Endodermal cell (in vitro differentiated cells): Measurements from ENCODE around the gene ACE. TPM values are rescaled to one million over a fixed set of nuclear protein-coding genes. Genes with fewer than 3 reads are reported as not detected.

ENCODE experiments used
- DNase-seq: peaks from one replicate; pipeline ENCODE4 v3.0.0-alpha.2; 2017
- H3K27ac ChIP-seq: 2 replicates; pipeline ENCODE4 v1.5.1; 2013; ENCODE audit warnings: mild to moderate bottlenecking, low read depth, low read length, moderate library complexity
- H3K27me3 ChIP-seq: 2 replicates; pipeline ENCODE4 v1.6.1; 2013; ENCODE audit warnings: mild to moderate bottlenecking, low read length, moderate library complexity; ENCODE audit not compliant: insufficient read depth, control insufficient read depth, poor library complexity, severe bottlenecking
- H3K36me3 ChIP-seq: 2 replicates; pipeline ENCODE4 v1.7.0; 2013; ENCODE audit warnings: mild to moderate bottlenecking, low read length, moderate library complexity; ENCODE audit not compliant: control insufficient read depth, insufficient read depth
- H3K4me1 ChIP-seq: one replicate; pipeline ENCODE4 v1.7.0; 2013; ENCODE audit warnings: low read length; ENCODE audit not compliant: control insufficient read depth, insufficient read depth
- H3K4me3 ChIP-seq: 2 replicates; pipeline ENCODE4 v1.5.1; 2013; ENCODE audit warnings: mild to moderate bottlenecking, low read length, moderate library complexity
- H3K9ac ChIP-seq: 2 replicates; pipeline ENCODE4 v1.6.1; 2013; ENCODE audit warnings: mild to moderate bottlenecking, low read length, moderate library complexity; ENCODE audit not compliant: poor library complexity, severe bottlenecking; ENCODE audit errors: extremely low read depth
- H3K9me3 ChIP-seq: 2 replicates; pipeline ENCODE4 v1.6.1; 2013; ENCODE audit warnings: mild to moderate bottlenecking, low read length, moderate library complexity; ENCODE audit not compliant: control insufficient read depth
- H3K27ac Mint-ChIP-seq: 2 replicates; pipeline ENCODE4 v1.8.0; 2020; ENCODE audit warnings: mixed read lengths
- H3K27me3 Mint-ChIP-seq: 2 replicates; pipeline ENCODE4 v1.8.0; 2021; ENCODE audit warnings: mild to moderate bottlenecking, mixed read lengths; ENCODE audit not compliant: insufficient read depth
- H3K36me3 Mint-ChIP-seq: 2 replicates; pipeline ENCODE4 v1.8.0; 2020; ENCODE audit warnings: low read depth, mixed read lengths
- H3K4me1 Mint-ChIP-seq: 2 replicates; pipeline ENCODE4 v1.8.0; 2020; ENCODE audit warnings: mixed read lengths
- H3K4me3 Mint-ChIP-seq: 2 replicates; pipeline ENCODE4 v1.8.0; 2020; ENCODE audit warnings: mild to moderate bottlenecking, moderate library complexity, mixed read lengths
- H3K9me3 Mint-ChIP-seq: 2 replicates; pipeline ENCODE4 v1.8.0; 2020; ENCODE audit warnings: mild to moderate bottlenecking, mixed read lengths
- CTCF ChIP-seq: fragments of 200-600 bp; sonication (generic); conservative IDR thresholded peaks from 2 replicates; pipeline ENCODE4 v1.5.0; 2021; ENCODE audit warnings: antibody characterized with exemption, mild to moderate bottlenecking
- WGBS, 2 experiments: methylation state at CpG; one replicate each; pipeline versions ENCODE4 v1.1.5 to v1.1.7; 2013; ENCODE audit warnings: missing lambda C conversion rate in 2 of 2, mixed read lengths in 1 of 2; ENCODE audit not compliant: insufficient coverage in 1 of 2, insufficient read length in 1 of 2; 5-methylcytosine and 5-hydroxymethylcytosine counted together
- total RNA-seq, 2 donors: library from RNA; stranded (reverse); fragmentation: NEBNext Ultra II Directional in 1 of 2; extraction: Animal tissue kit (Norgen Biotek cat#: 25700) in 1 of 2; gene quantifications; 2 replicates in 1 of 2; 3 replicates in 1 of 2; pipeline ENCODE4 v1.2.1, GENCODE V29; 2021

The ACE gene
- total RNA-seq, 2 donors from 2014 or later: 4.6 to 12.5 TPM

GRCh38 chr17:63515426-63515825 lies 38.6 kb downstream of the ACE start:
- no peak overlapping the region for H3K27ac Mint-ChIP-seq
- H3K4me1 ChIP-seq: no peaks in the 10 kb centered on the region
- no peak for TF ChIP-seq CTCF
- H3K36me3 ChIP-seq: no peaks in the 10 kb centered on the region
- peaks cover 2% of the 10 kb centered on the region for H3K4me1 Mint-ChIP-seq
- H3K27ac ChIP-seq: no peak overlapping the region
- peaks cover 8% of the 10 kb centered on the region for H3K27me3 Mint-ChIP-seq
- H3K9ac ChIP-seq: no peak overlapping the region
- no peaks in the 10 kb centered on the region for H3K9me3 Mint-ChIP-seq
- peaks cover 23% of the 10 kb centered on the region for H3K27me3 ChIP-seq
- DNase-seq: no peak
- H3K36me3 Mint-ChIP-seq: no peaks in the 10 kb centered on the region
- 87 to 89% methylated on average over 1 of the region's 1 CpG for WGBS, 2 experiments
- H3K4me3 Mint-ChIP-seq: no peak overlapping the region
- no peak overlapping the region for H3K4me3 ChIP-seq
- no peaks in the 10 kb centered on the region for H3K9me3 ChIP-seq

GRCh38 chr17:63516910-63517824 lies 40.3 kb downstream of the ACE start:
- H3K27ac Mint-ChIP-seq: no peak overlapping the region
- peaks cover 8% of the 10 kb centered on the region for H3K27me3 Mint-ChIP-seq
- H3K36me3 Mint-ChIP-seq: no peaks in the 10 kb centered on the region
- Histone ChIP-seq H3K36me3 (no peaks in the 10 kb centered on the region), H3K9me3 (no peaks in the 10 kb centered on the region), H3K27me3 (peaks cover 23% of the 10 kb centered on the region), H3K4me1 (no peaks in the 10 kb centered on the region), H3K9ac (no peak overlapping the region), H3K4me3 (no peak overlapping the region), H3K27ac (no peak overlapping the region)
- no peak for TF ChIP-seq CTCF
- 86 to 88% methylated on average over 2 to 6 of the region's 6 CpGs for WGBS, 2 experiments
- no peak overlapping the region for H3K4me3 Mint-ChIP-seq
- no peak for DNase-seq
- H3K9me3 Mint-ChIP-seq: no peaks in the 10 kb centered on the region
- peaks cover 7% of the 10 kb centered on the region for H3K4me1 Mint-ChIP-seq

GRCh38 chr17:63517825-63518534 lies 41.1 kb downstream of the ACE start:
- Mint-ChIP-seq H3K9me3 (no peaks in the 10 kb centered on the region), H3K4me1 (peaks cover 7% of the 10 kb centered on the region), H3K36me3 (no peaks in the 10 kb centered on the region), H3K4me3 (no peak overlapping the region), H3K27me3 (peaks cover 8% of the 10 kb centered on the region), H3K27ac (no peak overlapping the region)
- TF ChIP-seq CTCF: no peak
- DNase-seq: no peak
- WGBS, 2 experiments: 82 to 87% methylated on average over 6 to 8 of the region's 8 CpGs
- Histone ChIP-seq H3K36me3 (no peaks in the 10 kb centered on the region), H3K4me1 (no peaks in the 10 kb centered on the region), H3K27me3 (peaks cover 23% of the 10 kb centered on the region), H3K9ac (no peak overlapping the region), H3K9me3 (no peaks in the 10 kb centered on the region), H3K4me3 (no peak overlapping the region), H3K27ac (no peak overlapping the region)
